ENCODE measurements around the gene SASH3. TPM values are rescaled to one million over a fixed set of nuclear protein-coding genes. Genes with fewer than 3 reads are reported as not detected.

Gene SASH3
- total and polyA plus RNA-seq, 7 donors: 1.7 to 48.3 (median 6.7) TPM

DNA sequence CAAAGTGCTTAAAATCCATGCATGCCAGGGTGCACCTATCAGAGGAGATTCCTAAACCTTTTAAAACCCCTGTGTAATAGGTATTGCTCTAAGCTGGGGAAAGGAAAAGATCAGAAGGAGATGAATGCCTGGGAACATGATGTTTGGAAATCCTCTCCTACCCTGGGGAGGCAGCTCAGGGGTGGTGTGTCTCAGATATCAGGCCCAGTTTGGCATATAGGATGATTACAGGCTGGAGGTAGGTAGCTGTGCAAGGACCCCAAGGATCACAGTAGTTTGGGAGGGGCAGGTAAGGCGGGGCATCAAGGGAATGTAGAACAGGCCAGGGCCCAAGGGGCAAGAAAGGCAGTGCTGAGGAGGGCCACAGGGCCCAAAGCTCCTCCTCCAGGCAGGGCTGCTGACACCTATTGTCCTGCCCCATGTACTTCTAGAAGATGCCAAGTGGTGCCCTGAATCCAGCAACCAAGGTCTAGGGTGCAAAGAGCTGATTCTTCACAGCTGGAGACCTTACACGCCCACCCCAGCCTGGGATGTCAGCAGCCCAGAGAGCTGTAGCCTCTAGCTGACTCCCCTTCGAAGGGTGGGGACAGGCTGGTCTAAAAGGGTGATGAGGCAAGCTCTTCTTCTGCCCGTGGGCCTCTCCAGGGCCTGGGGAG, 17.6 kb downstream of the SASH3 start:
- Histone ChIP-seq H3K27ac (no peak overlapping the region), H3K9me3 (no peaks in the 10 kb centered on the region), H3K4me1 (no peaks in the 10 kb centered on the region), H3K4me3 (no peak overlapping the region), H3K27me3 (no peaks in the 10 kb centered on the region), H3K36me3 (no peaks in the 10 kb centered on the region)
- intact Hi-C loops (cut with DNase I): no loop called here
- WGBS, 2 donors: 88 to 90% methylated on average over 4 of the region's 4 CpGs
- TF ChIP-seq EP300 (IDR thresholded peaks at IDR 0.05) (no peak), POLR2AphosphoS5 (IDR thresholded peaks at IDR 0.05) (no peak), POLR2A (IDR thresholded peaks at IDR 0.05) (no peak)
- TF ChIP-seq, protein P1, sequence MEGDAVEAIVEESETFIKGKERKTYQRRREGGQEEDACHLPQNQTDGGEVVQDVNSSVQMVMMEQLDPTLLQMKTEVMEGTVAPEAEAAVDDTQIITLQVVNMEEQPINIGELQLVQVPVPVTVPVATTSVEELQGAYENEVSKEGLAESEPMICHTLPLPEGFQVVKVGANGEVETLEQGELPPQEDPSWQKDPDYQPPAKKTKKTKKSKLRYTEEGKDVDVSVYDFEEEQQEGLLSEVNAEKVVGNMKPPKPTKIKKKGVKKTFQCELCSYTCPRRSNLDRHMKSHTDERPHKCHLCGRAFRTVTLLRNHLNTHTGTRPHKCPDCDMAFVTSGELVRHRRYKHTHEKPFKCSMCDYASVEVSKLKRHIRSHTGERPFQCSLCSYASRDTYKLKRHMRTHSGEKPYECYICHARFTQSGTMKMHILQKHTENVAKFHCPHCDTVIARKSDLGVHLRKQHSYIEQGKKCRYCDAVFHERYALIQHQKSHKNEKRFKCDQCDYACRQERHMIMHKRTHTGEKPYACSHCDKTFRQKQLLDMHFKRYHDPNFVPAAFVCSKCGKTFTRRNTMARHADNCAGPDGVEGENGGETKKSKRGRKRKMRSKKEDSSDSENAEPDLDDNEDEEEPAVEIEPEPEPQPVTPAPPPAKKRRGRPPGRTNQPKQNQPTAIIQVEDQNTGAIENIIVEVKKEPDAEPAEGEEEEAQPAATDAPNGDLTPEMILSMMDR (IDR thresholded peaks at IDR 0.05): no peak
- DNase-seq: peak; percentile 17

DNA sequence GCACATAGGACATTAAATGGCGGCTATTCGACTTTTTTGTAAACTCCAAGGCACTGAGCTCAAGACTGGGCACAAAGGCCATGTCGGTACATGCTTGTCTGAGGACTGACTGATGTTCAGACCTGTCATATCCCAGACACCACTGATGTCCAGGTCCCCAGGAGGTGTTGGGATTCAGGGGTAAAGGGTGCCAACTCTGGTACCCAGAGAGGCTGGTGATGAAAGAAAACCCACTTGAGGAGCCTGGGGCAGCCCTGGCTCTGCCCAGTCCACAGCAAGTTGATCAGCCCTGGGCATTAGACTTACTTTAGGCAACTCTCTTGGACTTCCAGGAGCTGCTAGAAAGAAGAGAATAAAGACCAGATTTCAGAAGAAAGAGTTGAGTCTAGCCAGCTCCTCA, 18.7 kb downstream of the SASH3 start:
- intact Hi-C loops (cut with DNase I): no loop called here
- Histone ChIP-seq H3K9me3 (no peaks in the 10 kb centered on the region), H3K4me3 (no peak overlapping the region), H3K27me3 (no peaks in the 10 kb centered on the region), H3K4me1 (no peaks in the 10 kb centered on the region), H3K36me3 (no peaks in the 10 kb centered on the region), H3K27ac (no peak overlapping the region)
- no peak for TF ChIP-seq POLR2AphosphoS5 (IDR thresholded peaks at IDR 0.05)
- 97% methylated on average over 3 of the region's 3 CpGs for WGBS, 2 donors
- no peak for DNase-seq

DNA sequence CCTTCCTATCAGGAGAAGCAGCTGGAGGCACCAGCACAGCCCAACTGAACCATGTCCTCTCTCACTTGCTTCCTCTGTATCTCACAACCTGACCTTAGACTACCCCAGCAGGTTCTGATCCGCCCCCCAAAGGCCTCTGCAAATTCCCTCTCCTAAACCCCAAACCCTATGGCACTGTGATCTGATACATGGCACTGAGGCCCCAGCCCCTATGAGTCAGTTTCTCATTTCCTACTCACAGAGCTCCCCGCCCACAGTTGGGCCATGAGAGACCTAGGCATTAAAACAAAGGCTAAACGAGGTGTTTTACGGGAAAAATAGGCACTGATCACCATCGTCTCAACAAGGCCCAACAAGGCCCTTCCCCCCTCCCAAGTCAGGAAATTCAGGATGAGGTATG, 19.1 kb downstream of the SASH3 start:
- Histone ChIP-seq H3K27me3 (no peaks in the 10 kb centered on the region), H3K9me3 (no peaks in the 10 kb centered on the region), H3K4me3 (no peak overlapping the region), H3K27ac (no peak overlapping the region), H3K4me1 (no peaks in the 10 kb centered on the region), H3K36me3 (no peaks in the 10 kb centered on the region)
- DNase-seq: no peak
- WGBS, 2 donors: 82 to 89% methylated on average over 5 of the region's 5 CpGs
- intact Hi-C loops (cut with DNase I): no loop called here
- TF ChIP-seq, protein P1 (IDR thresholded peaks at IDR 0.05): no peak
- no peak for TF ChIP-seq POLR2A (IDR thresholded peaks at IDR 0.05)
- no peak for TF ChIP-seq POLR2AphosphoS5 (IDR thresholded peaks at IDR 0.05)
- no peak for TF ChIP-seq EP300 (IDR thresholded peaks at IDR 0.05)

DNA sequence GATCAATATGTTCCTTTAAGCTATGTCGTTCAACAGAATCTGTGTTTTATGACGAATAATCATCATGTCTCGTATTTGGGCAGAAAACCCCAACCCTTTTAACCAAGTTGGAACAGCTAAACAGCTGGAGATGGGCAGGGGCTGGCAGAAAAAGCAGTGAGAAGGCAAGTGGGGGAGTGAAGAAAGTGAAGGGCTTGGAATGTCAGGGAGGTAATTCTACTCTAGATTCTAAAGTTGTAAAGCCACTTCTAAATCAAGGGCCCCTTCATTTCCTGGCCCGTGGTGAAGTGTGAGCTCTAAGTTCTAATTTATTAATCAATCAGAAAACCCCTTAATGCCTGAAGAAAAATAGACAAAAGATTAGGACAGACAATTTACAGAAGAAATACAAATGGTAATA, 20.4 kb downstream of the SASH3 start:
- H3K36me3 ChIP-seq: peaks cover 0 to 2% (median under 1%) of the 10 kb centered on the region in 4 donors
- intact Hi-C loops (cut with DNase I): no loop called here
- no peaks in the 10 kb centered on the region for H3K9me3 ChIP-seq
- no peaks in the 10 kb centered on the region for H3K27me3 ChIP-seq
- no peak overlapping the region for H3K27ac ChIP-seq
- no peaks in the 10 kb centered on the region for H3K4me1 ChIP-seq
- 80 to 93% methylated on average over 4 of the region's 4 CpGs for WGBS, 2 donors
- H3K4me3 ChIP-seq: no peak overlapping the region
- TF ChIP-seq, protein P1 (IDR thresholded peaks at IDR 0.05): no peak
- TF ChIP-seq POLR2AphosphoS5 (IDR thresholded peaks at IDR 0.05): no peak
- no peak for TF ChIP-seq EP300 (IDR thresholded peaks at IDR 0.05)
- TF ChIP-seq POLR2A (IDR thresholded peaks at IDR 0.05): no peak
- DNase-seq: no peak

DNA sequence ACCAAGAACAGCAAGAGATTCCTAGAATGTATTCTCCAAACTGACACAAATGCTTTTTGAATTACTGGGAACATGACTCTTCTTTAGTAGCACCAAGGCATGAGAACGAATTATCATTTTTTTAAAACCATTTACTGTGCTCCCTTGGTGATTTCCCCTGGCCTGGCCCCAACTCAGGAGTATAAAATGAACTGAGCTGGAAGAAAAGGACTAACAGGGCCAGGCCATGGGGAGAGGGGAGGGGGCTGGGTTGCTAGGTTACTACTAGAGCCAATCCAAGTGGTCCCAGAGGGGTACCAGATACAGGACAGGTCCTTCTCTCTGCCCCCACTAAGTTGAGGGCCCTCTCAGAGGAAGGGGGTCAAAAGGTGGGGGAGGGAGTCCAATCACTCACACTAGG, 23.1 kb downstream of the SASH3 start:
- no peak for DNase-seq
- Histone ChIP-seq H3K4me1 (no peaks in the 10 kb centered on the region), H3K4me3 (no peak overlapping the region), H3K27ac (no peak overlapping the region), H3K9me3 (no peaks in the 10 kb centered on the region), H3K27me3 (no peaks in the 10 kb centered on the region), H3K36me3 (peaks cover 0 to 14% (median 5%) of the 10 kb centered on the region in 4 donors)
- intact Hi-C loops (cut with DNase I): no loop called here
- 57% methylated on average over 1 of the region's 1 CpG for WGBS, 2 donors
- TF ChIP-seq POLR2AphosphoS5 (IDR thresholded peaks at IDR 0.05): no peak
- TF ChIP-seq POLR2A (IDR thresholded peaks at IDR 0.05): no peak
- TF ChIP-seq EP300 (IDR thresholded peaks at IDR 0.05): no peak
- TF ChIP-seq, protein P1 (IDR thresholded peaks at IDR 0.05): no peak
